Neuronal stem cell (in vitro differentiated cells): ENCODE data around the gene RAP1GAP2.

Experiments used
- DNase-seq: peaks from one replicate; pipeline ENCODE4 v3.0.0-alpha.2; 2013; ENCODE audit warnings: low spot score
- H2AFZ ChIP-seq: one replicate; pipeline ENCODE4 v1.6.1; 2013; ENCODE audit warnings: mild to moderate bottlenecking, low read length, inconsistent platforms
- H2AK5ac ChIP-seq: 2 replicates; pipeline ENCODE4 v1.6.1; 2013; ENCODE audit warnings: low read depth, mild to moderate bottlenecking, inconsistent platforms, low read length, moderate library complexity, mixed read lengths
- H2BK120ac ChIP-seq: 2 replicates; pipeline ENCODE4 v1.6.1; 2013; ENCODE audit warnings: low read depth, mild to moderate bottlenecking, inconsistent platforms, low read length, moderate library complexity, mixed read lengths
- H2BK12ac ChIP-seq: one replicate; pipeline ENCODE4 v1.6.1; 2013; ENCODE audit warnings: low read length, inconsistent platforms
- H2BK15ac ChIP-seq: 2 replicates; pipeline ENCODE4 v1.6.1; 2013; ENCODE audit warnings: mild to moderate bottlenecking, low read length, inconsistent platforms, mixed read lengths
- H2BK5ac ChIP-seq: one replicate; pipeline ENCODE4 v1.6.1; 2013; ENCODE audit warnings: inconsistent platforms, mild to moderate bottlenecking, low read length, moderate library complexity
- H3K14ac ChIP-seq: one replicate; pipeline ENCODE4 v1.6.1; 2013; ENCODE audit warnings: low read length, inconsistent platforms
- H3K18ac ChIP-seq: 2 replicates; pipeline ENCODE4 v1.6.1; 2013; ENCODE audit warnings: low read length, inconsistent platforms
- H3K23ac ChIP-seq: 2 replicates; pipeline ENCODE4 v1.6.1; 2013; ENCODE audit warnings: low read depth, mild to moderate bottlenecking, mixed read lengths, low read length, inconsistent platforms; ENCODE audit not compliant: poor library complexity
- H3K27ac ChIP-seq: replicated peaks from 3 replicates; pipeline ENCODE4 v1.5.1; 2013; ENCODE audit warnings: low read length, inconsistent platforms
- H3K27me3 ChIP-seq, 3 experiments: 2 replicates each; pipeline ENCODE4 v1.6.1; 2013; ENCODE audit warnings: low read length in 3 of 3, mild to moderate bottlenecking in 2 of 3, inconsistent platforms in 1 of 3, low read depth in 1 of 3, mixed read lengths in 1 of 3, moderate library complexity in 1 of 3; ENCODE audit not compliant: control insufficient read depth in 3 of 3, insufficient read depth in 3 of 3
- H3K36me3 ChIP-seq, 2 donors: replicated peaks in 1 of 2; 2 replicates each; pipeline ENCODE4 v1.6.1; 2013; ENCODE audit warnings: low read length in 2 of 2; ENCODE audit not compliant: control insufficient read depth in 2 of 2, insufficient read depth in 2 of 2
- H3K4ac ChIP-seq: 2 replicates; pipeline ENCODE4 v1.6.1; 2013; ENCODE audit warnings: inconsistent platforms, mild to moderate bottlenecking, low read length, moderate library complexity
- H3K4me1 ChIP-seq, 2 donors: 1 replicate in 1 of 2; 2 replicates in 1 of 2; pipeline ENCODE4 v1.6.1; 2013; ENCODE audit warnings: low read length in 2 of 2, low read depth in 1 of 2; ENCODE audit not compliant: control insufficient read depth in 2 of 2, insufficient read depth in 1 of 2
- H3K4me2 ChIP-seq: one replicate; pipeline ENCODE4 v1.6.1; 2013; ENCODE audit warnings: mild to moderate bottlenecking, low read length, inconsistent platforms; ENCODE audit not compliant: insufficient read depth, poor library complexity, severe bottlenecking
- H3K4me3 ChIP-seq, 2 donors: 2 replicates each; pipeline ENCODE4 v1.5.1; 2013; ENCODE audit warnings: low read length in 2 of 2, mild to moderate bottlenecking in 2 of 2, inconsistent platforms in 1 of 2, moderate library complexity in 1 of 2
- H3K79me1 ChIP-seq: one replicate; pipeline ENCODE4 v1.6.1; 2013; ENCODE audit warnings: low read depth, mild to moderate bottlenecking, inconsistent platforms, low read length, moderate library complexity
- H3K9ac ChIP-seq: one replicate; pipeline ENCODE4 v1.6.1; 2013; ENCODE audit warnings: mild to moderate bottlenecking, low read depth, low read length, inconsistent platforms; ENCODE audit not compliant: poor library complexity
- H3K9me3 ChIP-seq, 2 donors: replicated peaks in 1 of 2; 2 replicates each; pipeline versions ENCODE3 to v1.6.1; 2013; ENCODE audit warnings: low read length in 2 of 2, mild to moderate bottlenecking in 2 of 2, inconsistent platforms in 1 of 2, low read depth in 1 of 2, mixed read lengths in 1 of 2, moderate library complexity in 1 of 2; ENCODE audit not compliant: control insufficient read depth in 2 of 2, insufficient read depth in 1 of 2
- H4K8ac ChIP-seq: one replicate; pipeline ENCODE4 v1.6.1; 2013; ENCODE audit warnings: low read depth, mild to moderate bottlenecking, inconsistent platforms, low read length, moderate library complexity
- H4K91ac ChIP-seq: one replicate; pipeline ENCODE4 v1.6.1; 2013; ENCODE audit warnings: low read length, low read depth, mild to moderate bottlenecking, inconsistent platforms; ENCODE audit not compliant: poor library complexity
- WGBS, 2 donors: extraction: QIAGEN DNeasy Blood & Tissue Kit; methylation state at CpG; one replicate each; pipeline ENCODE4 v1.1.7; 2013; ENCODE audit warnings: missing lambda C conversion rate in 2 of 2, mixed read lengths in 1 of 2; ENCODE audit not compliant: insufficient read length in 2 of 2, insufficient replicate concordance in 1 of 2; ENCODE audit errors: extremely low coverage in 2 of 2; 5-methylcytosine and 5-hydroxymethylcytosine counted together

The RAP1GAP2 gene

DNA sequence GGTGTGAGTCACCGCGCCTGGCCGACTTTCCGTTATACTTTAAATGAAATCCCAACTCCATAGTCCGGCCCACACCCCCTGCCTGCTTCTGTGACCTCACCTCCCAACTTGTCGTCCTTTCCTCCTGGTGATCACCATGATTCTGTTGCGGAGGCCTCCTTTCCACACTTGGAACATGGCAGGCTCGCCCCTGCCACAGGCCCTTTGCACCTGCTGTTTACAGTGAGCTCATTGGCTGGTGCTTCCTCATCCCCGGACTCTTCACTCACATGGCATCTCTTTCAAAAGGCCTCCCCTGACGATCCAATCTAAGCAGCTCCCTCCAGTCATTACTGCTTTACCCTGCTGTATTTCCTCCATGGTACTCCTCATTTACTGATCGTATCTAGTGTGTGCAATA, 64.6 kb downstream of the RAP1GAP2 start:
- no peak for DNase-seq
- Histone ChIP-seq H2AK5ac (no peak overlapping the region), H3K27me3 (peaks cover 0 to 21% (median 7%) of the 10 kb centered on the region in 3 experiments), H3K27ac (no peak overlapping the region), H2BK5ac (no peak overlapping the region), H3K23ac (no peak overlapping the region), H3K4ac (no peak overlapping the region), H3K14ac (no peak overlapping the region), H3K4me2 (no peak overlapping the region), H4K91ac (no peak overlapping the region), H3K18ac (no peak overlapping the region), H2BK15ac (no peak overlapping the region), H3K4me3 (no peak overlapping the region), H4K8ac (no peak overlapping the region), H3K4me1 (peaks cover 0 to 1% of the 10 kb centered on the region in 2 donors), H2BK120ac (no peak overlapping the region), H2BK12ac (no peak overlapping the region), H3K79me1 (peaks cover 1% of the 10 kb centered on the region), H3K36me3 (no peaks in the 10 kb centered on the region), H2AFZ (no peak overlapping the region), H3K9ac (no peak overlapping the region), H3K9me3 (peaks cover 0 to 2% of the 10 kb centered on the region in 2 donors)
- WGBS, 2 donors = no CpG with 5 or more reads among the region's 11 CpGs

DNA sequence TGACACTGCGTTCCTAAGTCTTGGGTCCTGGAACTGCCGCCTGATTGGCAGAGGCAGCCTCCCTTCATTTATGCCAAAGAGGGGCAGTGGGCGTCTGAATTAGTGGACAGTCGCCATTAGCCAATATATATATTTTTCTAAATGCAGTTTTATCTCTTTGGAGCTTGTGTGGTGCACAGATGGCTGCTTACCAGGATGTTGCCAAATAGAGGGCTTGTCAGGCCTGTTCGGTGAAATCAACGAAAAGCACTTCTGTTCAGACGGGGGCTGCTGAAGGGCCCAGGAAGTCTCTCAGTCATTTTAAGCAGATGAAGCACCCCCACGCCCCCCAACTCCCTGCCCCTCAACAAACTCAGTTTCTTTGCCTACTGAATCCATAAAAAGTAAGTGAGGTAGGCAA, 66.0 kb downstream of the RAP1GAP2 start:
- H4K8ac ChIP-seq = no peak overlapping the region
- no peaks in the 10 kb centered on the region for H3K36me3 ChIP-seq
- DNase-seq = no peak
- H3K9ac ChIP-seq = no peak overlapping the region
- peak overlapping the region; percentile 40 for H2AK5ac ChIP-seq
- no peak overlapping the region for H2BK5ac ChIP-seq
- no peak overlapping the region for H4K91ac ChIP-seq
- WGBS, 2 donors = no CpG with 5 or more reads among the region's 8 CpGs
- H2BK120ac ChIP-seq = no peak overlapping the region
- H3K79me1 ChIP-seq = no peaks in the 10 kb centered on the region
- no peak overlapping the region for H3K23ac ChIP-seq
- H3K27me3 ChIP-seq = peaks cover 0 to 8% (median 0%) of the 10 kb centered on the region in 3 experiments
- H2BK15ac ChIP-seq = no peak overlapping the region
- no peak overlapping the region for H3K18ac ChIP-seq
- H2AFZ ChIP-seq = no peak overlapping the region
- peaks cover 0 to 1% of the 10 kb centered on the region in 2 donors for H3K4me1 ChIP-seq
- H3K9me3 ChIP-seq = no peaks in the 10 kb centered on the region
- H3K4me2 ChIP-seq = no peak overlapping the region
- H2BK12ac ChIP-seq = no peak overlapping the region
- no peak overlapping the region for H3K4ac ChIP-seq
- H3K14ac ChIP-seq = no peak overlapping the region
- no peak overlapping the region for H3K4me3 ChIP-seq
- no peak overlapping the region for H3K27ac ChIP-seq

DNA sequence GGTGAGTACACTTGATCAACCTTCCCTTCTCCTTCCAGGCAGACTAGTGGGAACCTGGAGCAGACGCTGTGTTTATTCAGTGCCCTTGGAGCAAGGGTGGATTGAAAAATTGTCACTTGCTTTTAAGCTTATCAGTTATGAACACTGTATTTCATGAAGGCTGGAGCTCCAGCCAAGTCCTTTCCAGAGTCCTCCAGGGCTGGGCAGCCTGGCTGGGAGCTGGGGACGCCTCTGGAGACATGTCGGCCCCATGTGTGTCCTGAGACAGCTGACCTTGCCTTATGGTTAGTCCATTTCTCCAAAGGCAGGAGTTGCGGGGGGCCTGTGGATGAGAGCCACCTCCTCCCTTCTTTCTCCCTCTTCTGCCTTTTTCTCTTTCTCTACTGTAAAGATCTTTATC, 67.0 kb downstream of the RAP1GAP2 start:
- no peak overlapping the region for H3K4me3 ChIP-seq

DNA sequence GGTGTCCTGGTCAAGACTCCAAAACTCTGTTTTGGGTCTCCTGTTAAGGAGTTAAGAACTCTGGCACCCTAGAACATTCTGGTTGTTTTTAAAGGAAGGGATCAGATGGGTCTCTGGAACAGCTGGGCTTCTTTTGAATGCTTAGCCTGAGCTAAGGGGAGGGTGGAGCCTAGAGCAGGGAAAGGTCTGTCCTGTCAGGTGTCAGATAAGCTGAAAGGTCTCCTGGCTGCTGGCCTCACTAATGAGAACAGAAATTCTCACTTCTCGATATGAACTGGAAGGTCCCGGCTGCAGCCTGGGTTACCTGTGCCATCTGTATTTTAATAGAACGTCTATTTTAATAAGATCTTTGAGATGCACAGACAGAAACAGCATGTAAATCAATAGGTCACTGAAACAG, 69.0 kb downstream of the RAP1GAP2 start:
- H2BK120ac ChIP-seq = no peak overlapping the region
- H3K18ac ChIP-seq = no peak overlapping the region
- WGBS, 2 donors = no CpG with 5 or more reads among the region's 3 CpGs

More for the DNA sequence above, 67.0 kb downstream of the RAP1GAP2 start:
- peaks cover 0 to 8% of the 10 kb centered on the region in 2 donors for H3K4me1 ChIP-seq
- H3K4ac ChIP-seq = peak overlapping the region; percentile 23
- no peak overlapping the region for H2BK12ac ChIP-seq
- WGBS, 2 donors = no CpG with 5 or more reads among the region's 4 CpGs
- peak overlapping the region; percentile 93 for H4K91ac ChIP-seq
- H3K36me3 ChIP-seq = no peaks in the 10 kb centered on the region
- H3K79me1 ChIP-seq = no peaks in the 10 kb centered on the region
- H2AK5ac ChIP-seq = no peak overlapping the region
- no peak overlapping the region for H2BK15ac ChIP-seq
- no peak overlapping the region for H3K4me2 ChIP-seq
- no peak for DNase-seq
- H3K14ac ChIP-seq = no peak overlapping the region
- H4K8ac ChIP-seq = no peak overlapping the region
- H3K18ac ChIP-seq = no peak overlapping the region
- no peak overlapping the region for H2BK120ac ChIP-seq
- no peak overlapping the region for H2BK5ac ChIP-seq
- no peak overlapping the region for H2AFZ ChIP-seq
- H3K9ac ChIP-seq = no peak overlapping the region
- no peak overlapping the region for H3K27ac ChIP-seq
- H3K27me3 ChIP-seq = peaks cover 0 to 9% (median 0%) of the 10 kb centered on the region in 3 experiments
- no peaks in the 10 kb centered on the region for H3K9me3 ChIP-seq
- H3K23ac ChIP-seq = no peak overlapping the region

More for the DNA sequence above, 69.0 kb downstream of the RAP1GAP2 start:
- H3K9ac ChIP-seq = no peak overlapping the region
- H3K9me3 ChIP-seq = no peaks in the 10 kb centered on the region
- no peak overlapping the region for H3K23ac ChIP-seq
- no peaks in the 10 kb centered on the region for H3K79me1 ChIP-seq
- no peak overlapping the region for H3K4ac ChIP-seq
- H3K4me1 ChIP-seq = peaks cover 0 to 11% of the 10 kb centered on the region in 2 donors
- H2BK15ac ChIP-seq = no peak overlapping the region
- H2BK12ac ChIP-seq = no peak overlapping the region
- H3K4me3 ChIP-seq = no peak overlapping the region
- no peak overlapping the region for H3K14ac ChIP-seq
- no peak overlapping the region for H4K91ac ChIP-seq
- no peak overlapping the region for H2BK5ac ChIP-seq
- H2AFZ ChIP-seq = no peak overlapping the region
- no peak overlapping the region for H3K27ac ChIP-seq
- no peaks in the 10 kb centered on the region for H3K36me3 ChIP-seq
- peaks cover 0 to 9% (median 0%) of the 10 kb centered on the region in 3 experiments for H3K27me3 ChIP-seq
- H2AK5ac ChIP-seq = no peak overlapping the region
- DNase-seq = no peak
- H3K4me2 ChIP-seq = no peak overlapping the region
- no peak overlapping the region for H4K8ac ChIP-seq
